Muscle of leg (tissue), 11 donors: ENCODE measurements around the gene CAV1. TPM values are rescaled to one million over a fixed set of nuclear protein-coding genes. Genes with fewer than 3 reads are reported as not detected.

ENCODE experiments used
- DNase-seq: peaks from one replicate; pipeline ENCODE4 v3.0.0; 2013
- H3K27ac ChIP-seq: one replicate; pipeline ENCODE4 v1.5.1; 2013; ENCODE audit warnings: mild to moderate bottlenecking, low read length, control low read depth
- H3K27me3 ChIP-seq: one replicate; pipeline ENCODE4 v1.6.1; 2013; ENCODE audit warnings: low read length; ENCODE audit not compliant: control insufficient read depth, insufficient read depth
- H3K36me3 ChIP-seq: one replicate; pipeline ENCODE4 v1.6.1; 2013; ENCODE audit warnings: low read length; ENCODE audit not compliant: control insufficient read depth, insufficient read depth
- H3K4me1 ChIP-seq: one replicate; pipeline ENCODE4 v1.6.1; 2013; ENCODE audit warnings: low read length; ENCODE audit not compliant: control insufficient read depth, insufficient read depth
- H3K4me3 ChIP-seq: one replicate; pipeline ENCODE4 v1.5.1; 2013; ENCODE audit warnings: low read length, control low read depth
- H3K9me3 ChIP-seq: replicated peaks from 2 replicates; pipeline ENCODE4 v1.6.1; 2013; ENCODE audit warnings: low read depth, low read length; ENCODE audit not compliant: control insufficient read depth
- WGBS: methylation state at CpG from one replicate; pipeline ENCODE4 v1.1.5; 2013; ENCODE audit warnings: missing lambda C conversion rate; ENCODE audit not compliant: insufficient coverage; 5-methylcytosine and 5-hydroxymethylcytosine counted together
- polyA plus RNA-seq, 8 donors: library from polyadenylated mRNA; unstranded; fragments of 120-200 nt; gene quantifications; one replicate each; pipeline versions ENCODE4 v1.2.1 to v1.2.3, GENCODE V29; 2013; ENCODE audit warnings: inconsistent platforms in 1 of 8, low replicate concordance in 1 of 8; ENCODE audit not compliant: insufficient read length in 8 of 8, insufficient read depth in 1 of 8
- total RNA-seq: library from RNA; stranded (reverse); fragments of 120-200 nt; gene quantifications from one replicate; pipeline ENCODE4 v1.2.4, GENCODE V29; 2013

The CAV1 gene
- total and polyA plus RNA-seq, 9 donors = 166 to 253 (median 198) TPM

GRCh38 chr7:116598278-116598677 lies 73.4 kb downstream of the CAV1 start:
- Histone ChIP-seq H3K4me1 (peaks cover 3% of the 10 kb centered on the region), H3K27ac (no peak overlapping the region), H3K4me3 (no peak overlapping the region), H3K9me3 (no peaks in the 10 kb centered on the region), H3K27me3 (no peaks in the 10 kb centered on the region), H3K36me3 (no peaks in the 10 kb centered on the region)
- no peak for DNase-seq
- WGBS = 83% methylated on average over 4 of the region's 5 CpGs

- H3K4me3 ChIP-seq = no peak overlapping the region
- no peak overlapping the region for H3K27ac ChIP-seq
- no peaks in the 10 kb centered on the region for H3K36me3 ChIP-seq
- H3K9me3 ChIP-seq = no peaks in the 10 kb centered on the region
- no CpG with 5 or more reads among the region's 3 CpGs for WGBS
- H3K27me3 ChIP-seq = no peaks in the 10 kb centered on the region
- peak; percentile 70 for DNase-seq
- H3K4me1 ChIP-seq = no peaks in the 10 kb centered on the region
Measured at GRCh38 chr7:116598861-116599260, 74.0 kb downstream of the CAV1 start.

- Histone ChIP-seq H3K36me3 (no peaks in the 10 kb centered on the region), H3K9me3 (no peaks in the 10 kb centered on the region), H3K4me1 (no peaks in the 10 kb centered on the region), H3K4me3 (no peak overlapping the region), H3K27ac (no peak overlapping the region), H3K27me3 (no peaks in the 10 kb centered on the region)
- DNase-seq = no peak
- no CpG with 5 or more reads among the region's 2 CpGs for WGBS
Measured at GRCh38 chr7:116601426-116601825, 76.6 kb downstream of the CAV1 start.

- Histone ChIP-seq H3K4me1 (no peaks in the 10 kb centered on the region), H3K4me3 (no peak overlapping the region), H3K9me3 (no peaks in the 10 kb centered on the region), H3K27ac (no peak overlapping the region), H3K27me3 (no peaks in the 10 kb centered on the region), H3K36me3 (no peaks in the 10 kb centered on the region)
- no peak for DNase-seq
- 83% methylated on average over 1 of the region's 2 CpGs for WGBS
Measured at GRCh38 chr7:116607299-116607698, 82.5 kb downstream of the CAV1 start.

- Histone ChIP-seq H3K27me3 (no peaks in the 10 kb centered on the region), H3K27ac (no peak overlapping the region), H3K9me3 (no peaks in the 10 kb centered on the region), H3K4me1 (no peaks in the 10 kb centered on the region), H3K4me3 (no peak overlapping the region), H3K36me3 (no peaks in the 10 kb centered on the region)
- 80% methylated on average over 1 of the region's 2 CpGs for WGBS
- no peak for DNase-seq
Measured at GRCh38 chr7:116610210-116610609, 85.4 kb downstream of the CAV1 start.

GRCh38 chr7:116610721-116611120 lies 85.9 kb downstream of the CAV1 start:
- no peak for DNase-seq
- H3K27ac ChIP-seq = no peak overlapping the region
- no CpG with 5 or more reads among the region's 2 CpGs for WGBS
- H3K36me3 ChIP-seq = no peaks in the 10 kb centered on the region
- no peak overlapping the region for H3K4me3 ChIP-seq
- H3K27me3 ChIP-seq = no peaks in the 10 kb centered on the region
- no peaks in the 10 kb centered on the region for H3K9me3 ChIP-seq
- no peaks in the 10 kb centered on the region for H3K4me1 ChIP-seq

Other genes with a start within 250 kb of the CAV1 start
- 33.6 TPM for gene CAV2, start 25.3 kb upstream of the CAV1 start, total RNA-seq
- 10 to 100 TPM; 38.2 to 50.3 (median 40.2) TPM for gene CAV2, start 25.3 kb upstream of the CAV1 start, polyA plus RNA-seq
- gene MET, start 147.2 kb downstream of the CAV1 start, total RNA-seq = 19.6 TPM
- gene MET, start 147.2 kb downstream of the CAV1 start, polyA plus RNA-seq = 10 to 100 TPM in 7 of 8 donors, 1 to 10 TPM in 1; 8.4 to 17.4 (median 13.6) TPM